Activated naive CD4-positive, alpha-beta T cell treated with anti-CD3 and anti-CD28 coated beads, Interleukin-2, amount 10 ng/mL, durations not matched to agents 7 days and 5 days (primary cell): ENCODE data around the gene MYH1.

Experiments used
- CTCF ChIA-PET: fragments of 350-600 bp; sonication (Branson Sonifier 250); formaldehyde crosslinking; loops from one replicate; lab custom pipeline; 2021; ENCODE audit warnings: antibody characterized with exemption; lab: Charles Lee
- DNase-seq: peaks from one replicate; pipeline ENCODE4 v3.0.0-alpha.2; 2020
- H3K27ac Mint-ChIP-seq: one replicate; pipeline ENCODE4 v1.8.0; 2021; ENCODE audit warnings: mild to moderate bottlenecking, moderate library complexity, mixed read lengths
- H3K27me3 Mint-ChIP-seq: one replicate; pipeline ENCODE4 v1.8.0; 2021; ENCODE audit warnings: mild to moderate bottlenecking, mixed read lengths
- H3K36me3 Mint-ChIP-seq: one replicate; pipeline ENCODE4 v1.8.0; 2021; ENCODE audit warnings: mixed read lengths
- H3K4me1 Mint-ChIP-seq: one replicate; pipeline ENCODE4 v1.8.0; 2021; ENCODE audit warnings: mixed read lengths
- H3K4me3 Mint-ChIP-seq: one replicate; pipeline ENCODE4 v1.8.0; 2021; ENCODE audit warnings: mild to moderate bottlenecking, moderate library complexity, mixed read lengths
- H3K9me3 Mint-ChIP-seq: one replicate; pipeline ENCODE4 v1.8.0; 2021; ENCODE audit warnings: mixed read lengths

The MYH1 gene

GRCh38 chr17:10457952-10458351 is 60.4 kb downstream of the MYH1 start:
- H3K4me3 Mint-ChIP-seq = no peak overlapping the region
- H3K27me3 Mint-ChIP-seq = peaks cover 3% of the 10 kb centered on the region
- no peaks in the 10 kb centered on the region for H3K36me3 Mint-ChIP-seq
- DNase-seq = no peak
- CTCF ChIA-PET = no interaction called here
- no peak overlapping the region for H3K27ac Mint-ChIP-seq
- no peaks in the 10 kb centered on the region for H3K4me1 Mint-ChIP-seq
- H3K9me3 Mint-ChIP-seq = no peaks in the 10 kb centered on the region

GRCh38 chr17:10447026-10447931 is 71.1 kb downstream of the MYH1 start:
- Mint-ChIP-seq H3K9me3 (peaks cover 3% of the 10 kb centered on the region), H3K27me3 (no peaks in the 10 kb centered on the region), H3K36me3 (no peaks in the 10 kb centered on the region), H3K27ac (no peak overlapping the region), H3K4me1 (no peaks in the 10 kb centered on the region), H3K4me3 (no peak overlapping the region)
- CTCF ChIA-PET = no interaction called here
- DNase-seq = no peak
